HFFc6 (cell line): ENCODE results near the gene TXNDC12. TPM values are rescaled to one million over a fixed set of nuclear protein-coding genes. Genes with fewer than 3 reads are reported as not detected.
A peak's percentile ranks its signal among the peaks of the same experiment; 100 is the strongest.
"Not testable (repeated sequence)": the region's sequence is repeated elsewhere in the genome, so short reads cannot be mapped to it uniquely, and the experiment has no call there.

Source experiments
- DNase-seq: peaks from one replicate; pipeline ENCODE4 v3.0.0-alpha.2; 2018
- H3K27ac Mint-ChIP-seq: 2 replicates; pipeline ENCODE4 v1.8.0; 2020; ENCODE audit warnings: mild to moderate bottlenecking, mixed read lengths
- H3K27me3 Mint-ChIP-seq: 2 replicates; pipeline ENCODE4 v1.8.0; 2021; ENCODE audit warnings: mild to moderate bottlenecking, moderate library complexity, mixed read lengths; ENCODE audit not compliant: insufficient read depth
- H3K36me3 Mint-ChIP-seq: 2 replicates; pipeline ENCODE4 v1.8.0; 2021; ENCODE audit warnings: low read depth, mixed read lengths
- H3K4me1 Mint-ChIP-seq: 2 replicates; pipeline ENCODE4 v1.8.0; 2020; ENCODE audit warnings: low read depth, mixed read lengths
- H3K4me3 Mint-ChIP-seq: 2 replicates; pipeline ENCODE4 v1.8.0; 2020; ENCODE audit warnings: mild to moderate bottlenecking, moderate library complexity, mixed read lengths
- H3K9me3 Mint-ChIP-seq: 2 replicates; pipeline ENCODE4 v1.8.0; 2020; ENCODE audit warnings: mild to moderate bottlenecking, mixed read lengths
- CTCF ChIP-seq: fragments of 200-600 bp; sonication (generic); IDR thresholded peaks from 2 replicates; pipeline ENCODE4 v1.5.0; 2021; ENCODE audit warnings: antibody characterized with exemption, mild to moderate bottlenecking
- total RNA-seq, 6 experiments: library from RNA; stranded (reverse); fragmentation: NEBNext Ultra II Directional; extraction: Animal tissue kit (Norgen Biotek cat#: 25700); gene quantifications; 2 replicates in 1 of 6; 3 replicates in 5 of 6; pipeline ENCODE4 v1.2.3, GENCODE V29; 2021

The TXNDC12 gene
- total RNA-seq, 6 experiments from 2014 or later, result 61.4 to 72.0 (median 68.7) TPM

GRCh38 chr1:52056163-52056936, 1.4 kb upstream of the TXNDC12 start, which contains the start of gene BTF3L4:
BTF3L4 (plus strand) TSS chr1:52056295; CDS start chr1:52059848, 3,553 bp downstream.
- no peaks in the 10 kb centered on the region for H3K9me3 Mint-ChIP-seq
- H3K27me3 Mint-ChIP-seq, result peaks cover 4% of the 10 kb centered on the region
- H3K4me1 Mint-ChIP-seq, result peaks cover 59% of the 10 kb centered on the region
- TF ChIP-seq CTCF, result peak; percentile 40; the same call in 1 of the 2 replicates
- H3K36me3 Mint-ChIP-seq, result peaks cover 30% of the 10 kb centered on the region
- peak within 1 kb of the TSS; percentile 100 for H3K4me3 Mint-ChIP-seq
- H3K27ac Mint-ChIP-seq, result peak within 1 kb of the TSS; percentile 99
- peak; percentile 91 for DNase-seq

- no peak for TF ChIP-seq CTCF
- peak overlapping the region; percentile 95 for H3K27ac Mint-ChIP-seq
- no peaks in the 10 kb centered on the region for H3K9me3 Mint-ChIP-seq
- H3K27me3 Mint-ChIP-seq, result peaks cover 4% of the 10 kb centered on the region
- peaks cover 62% of the 10 kb centered on the region for H3K4me1 Mint-ChIP-seq
- peak overlapping the region; percentile 100 for H3K4me3 Mint-ChIP-seq
- H3K36me3 Mint-ChIP-seq, result peaks cover 29% of the 10 kb centered on the region
- DNase-seq, result no peak
These were observed 823 bp upstream of the TXNDC12 start for GRCh38 chr1:52055866-52056162.

- peak overlapping the region; percentile 100 for H3K4me3 Mint-ChIP-seq
- H3K27me3 Mint-ChIP-seq, result peaks cover 4% of the 10 kb centered on the region
- H3K27ac Mint-ChIP-seq, result peak overlapping the region; percentile 95
- no peaks in the 10 kb centered on the region for H3K9me3 Mint-ChIP-seq
- DNase-seq, result no peak
- peaks cover 23% of the 10 kb centered on the region for H3K36me3 Mint-ChIP-seq
- TF ChIP-seq CTCF, result no peak
- H3K4me1 Mint-ChIP-seq, result peaks cover 59% of the 10 kb centered on the region
These were observed 410 bp downstream of the TXNDC12 start for GRCh38 chr1:52054496-52055065.

GRCh38 chr1:52053862-52054261, 1.1 kb downstream of the TXNDC12 start:
- Mint-ChIP-seq H3K27me3 (peaks cover 4% of the 10 kb centered on the region), H3K9me3 (no peaks in the 10 kb centered on the region), H3K36me3 (peaks cover 20% of the 10 kb centered on the region), H3K27ac (peak overlapping the region; percentile 95), H3K4me1 (peaks cover 52% of the 10 kb centered on the region), H3K4me3 (peak overlapping the region; percentile 100)
- TF ChIP-seq CTCF, result no peak
- DNase-seq, result no peak

- not testable (repeated sequence) for H3K27me3 Mint-ChIP-seq, H3K9me3 Mint-ChIP-seq, H3K4me3 Mint-ChIP-seq, H3K27ac Mint-ChIP-seq, DNase-seq
- Mint-ChIP-seq H3K4me1 (peaks cover 28% of the 10 kb centered on the region), H3K36me3 (peaks cover 25% of the 10 kb centered on the region; the same call in 1 of the 2 replicates)
These were observed 5.7 kb downstream of the TXNDC12 start for GRCh38 chr1:52049337-52049736.

- peaks cover 11% of the 10 kb centered on the region; the same call in 1 of the 2 replicates for H3K36me3 Mint-ChIP-seq
- H3K27ac Mint-ChIP-seq, H3K4me1 Mint-ChIP-seq, H3K9me3 Mint-ChIP-seq, DNase-seq, H3K27me3 Mint-ChIP-seq, H3K4me3 Mint-ChIP-seq: not testable (repeated sequence)
These were observed 9.3 kb downstream of the TXNDC12 start for GRCh38 chr1:52045666-52046195.
